ENCODE data around the gene RCOR1.

Gene RCOR1

DNA sequence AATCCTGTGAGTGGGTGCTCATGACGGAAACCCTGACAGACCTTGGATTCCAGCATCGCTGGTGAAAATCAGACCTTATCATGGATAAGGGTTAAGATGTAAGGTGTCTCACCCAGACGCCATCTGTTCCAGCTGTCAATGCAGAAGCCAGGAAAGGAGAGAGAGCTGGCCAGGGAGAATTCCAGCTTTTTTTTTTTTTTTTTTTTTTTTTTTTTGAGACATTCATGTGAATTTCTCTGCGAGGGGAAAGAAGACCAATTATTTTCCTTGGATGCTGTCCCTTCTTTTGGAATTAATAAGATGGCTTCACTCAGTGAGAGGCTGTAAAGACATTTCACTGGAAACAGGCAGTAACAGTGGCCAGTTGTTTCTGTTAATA lies 186.6 kb downstream of the RCOR1 start:
- peak; percentile 45 for DNase-seq

DNA sequence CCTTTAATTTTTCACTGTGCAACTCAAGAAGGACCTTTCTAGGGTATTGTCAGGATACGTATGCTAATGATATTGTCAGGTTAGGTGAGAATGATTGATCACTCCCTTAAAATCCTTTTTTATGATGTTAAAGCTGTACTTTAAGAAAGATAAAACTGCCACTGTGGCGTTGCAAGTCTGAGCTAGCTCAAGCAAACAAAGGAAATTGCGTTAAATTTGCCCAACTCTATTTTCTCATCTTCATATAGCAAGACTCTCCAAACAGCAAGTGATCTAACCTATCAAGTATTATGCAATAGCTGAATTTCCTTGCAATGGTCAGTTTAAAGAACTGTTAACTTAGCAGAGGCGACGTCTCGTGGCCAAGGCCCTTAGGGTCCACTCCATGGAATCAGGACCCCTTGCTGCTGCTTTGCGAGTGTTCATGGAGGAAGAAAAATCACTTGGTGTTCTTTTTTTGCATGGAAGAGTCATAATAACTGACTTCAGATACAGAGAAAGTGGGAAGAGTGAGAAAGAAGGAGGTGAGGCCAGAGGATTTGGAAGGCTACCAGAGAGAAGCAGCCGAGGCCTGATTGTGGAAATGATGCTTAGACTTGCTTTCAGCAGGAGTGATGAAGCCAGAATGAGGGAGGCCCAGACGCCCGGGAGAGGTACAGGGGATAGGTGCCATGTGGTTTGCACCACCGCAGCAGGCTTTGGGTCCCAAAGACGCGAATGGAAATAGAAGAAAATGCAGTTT lies 187.3 kb downstream of the RCOR1 start:
- DNase-seq, result no peak

Measured in right hindlimb (tissue), 1 donor.